Measurements from ENCODE around the gene TMEM208.

Gene TMEM208

DNA sequence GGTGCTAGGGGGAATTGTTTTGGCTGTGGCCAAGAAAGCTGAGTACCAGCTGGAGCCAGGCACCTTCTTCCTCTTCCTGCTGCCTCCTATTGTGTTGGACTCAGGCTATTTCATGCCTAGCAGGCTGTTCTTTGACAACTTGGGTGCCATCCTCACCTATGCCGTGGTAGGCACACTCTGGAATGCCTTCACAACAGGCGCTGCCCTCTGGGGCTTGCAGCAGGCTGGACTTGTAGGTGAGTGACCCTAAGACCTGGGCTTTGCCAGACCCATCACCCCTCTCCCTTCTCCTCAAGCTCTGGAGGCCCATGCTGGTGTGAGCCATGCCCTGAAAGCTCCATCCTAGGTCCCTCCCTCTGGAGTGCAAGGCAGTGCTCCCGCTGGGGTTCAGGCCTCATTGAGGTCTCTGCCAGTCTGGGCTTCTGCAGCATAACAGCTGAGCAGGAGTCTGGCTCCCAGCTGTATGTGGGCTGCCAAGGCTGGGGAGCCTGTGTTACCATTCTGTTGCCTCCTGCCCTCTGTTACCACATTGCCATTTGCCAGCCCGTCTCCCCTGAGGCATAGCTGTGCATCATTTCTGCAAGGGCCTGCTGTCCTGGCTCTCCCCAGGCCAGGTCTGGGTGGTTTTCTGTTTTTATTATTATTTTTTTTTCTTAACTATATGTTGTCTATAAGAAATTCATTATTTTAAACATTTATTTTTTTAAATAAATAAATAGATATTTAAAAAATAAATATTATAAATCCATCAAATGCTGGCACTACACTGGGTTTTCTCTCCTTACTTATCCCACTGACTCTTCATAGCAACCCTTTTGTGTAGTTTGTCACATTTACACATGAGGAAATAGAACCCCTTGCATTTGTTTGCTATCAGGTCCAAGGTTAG lies 25.9 kb downstream of the TMEM208 start:
- no peak for DNase-seq

GRCh38 chr16:67254801-67255552 lies 28.0 kb downstream of the TMEM208 start:
- DNase-seq, result no peak

- no peak for DNase-seq
Observed at GRCh38 chr16:67255553-67256221, 28.8 kb downstream of the TMEM208 start.

- DNase-seq, result no peak
Observed at GRCh38 chr16:67256701-67257230, 29.8 kb downstream of the TMEM208 start.

- DNase-seq, result no peak
Observed at GRCh38 chr16:67257486-67258160, 30.7 kb downstream of the TMEM208 start.

- DNase-seq, result no peak
Observed at GRCh38 chr16:67258161-67258835, 31.4 kb downstream of the TMEM208 start.

DNA sequence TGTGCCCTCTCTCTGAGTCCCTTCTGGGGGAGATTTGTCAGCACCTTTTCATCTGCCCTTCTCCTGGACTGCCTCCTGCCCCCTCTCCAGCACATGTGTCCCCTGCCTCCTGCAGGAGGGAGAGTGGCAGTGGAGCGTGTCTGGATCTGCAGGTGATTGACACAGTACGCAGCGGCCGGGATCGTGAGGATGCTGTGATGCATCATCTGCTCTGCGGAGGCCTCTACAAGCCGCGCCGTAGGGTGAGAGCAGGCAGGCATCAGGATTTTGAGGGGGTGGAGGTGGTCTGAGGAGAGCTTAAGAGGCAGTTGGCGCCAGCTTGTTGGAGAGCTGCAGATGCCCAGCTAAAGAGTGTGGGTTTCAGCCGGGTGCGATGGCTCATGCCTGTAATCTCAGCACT lies 32.8 kb downstream of the TMEM208 start:
- DNase-seq, result no peak

DNA sequence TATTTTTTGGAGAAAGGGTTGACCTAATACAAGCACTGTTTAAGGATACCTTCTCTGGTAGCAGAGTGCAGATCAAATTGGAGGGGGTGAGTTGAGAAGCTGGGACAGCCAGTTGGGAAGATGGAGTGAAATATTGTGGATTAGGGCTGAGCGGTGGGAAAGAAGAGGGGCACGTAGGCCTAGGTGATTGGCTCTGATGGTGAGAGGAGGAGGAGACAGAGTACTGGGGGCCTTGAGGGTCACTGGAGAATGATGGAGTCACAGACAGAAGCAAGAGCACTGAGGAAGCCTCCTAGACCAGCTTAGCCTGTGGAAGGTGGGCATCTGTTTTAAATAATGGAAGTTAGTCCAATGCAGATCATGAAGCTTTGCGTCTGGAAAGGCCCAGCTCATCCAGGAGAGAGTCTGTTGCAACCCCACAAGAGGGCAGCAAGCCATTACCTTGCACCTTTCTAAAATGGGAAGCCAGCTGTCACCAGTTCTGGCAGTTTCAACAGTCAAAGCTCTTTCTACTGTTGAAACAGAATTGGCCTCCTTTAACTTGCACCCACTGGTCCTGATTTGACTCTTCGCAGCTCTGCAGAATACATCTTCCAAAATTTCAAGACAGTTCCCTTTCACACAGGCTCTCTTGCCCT lies 33.6 kb downstream of the TMEM208 start:
- peak; percentile 57 for DNase-seq

DNA sequence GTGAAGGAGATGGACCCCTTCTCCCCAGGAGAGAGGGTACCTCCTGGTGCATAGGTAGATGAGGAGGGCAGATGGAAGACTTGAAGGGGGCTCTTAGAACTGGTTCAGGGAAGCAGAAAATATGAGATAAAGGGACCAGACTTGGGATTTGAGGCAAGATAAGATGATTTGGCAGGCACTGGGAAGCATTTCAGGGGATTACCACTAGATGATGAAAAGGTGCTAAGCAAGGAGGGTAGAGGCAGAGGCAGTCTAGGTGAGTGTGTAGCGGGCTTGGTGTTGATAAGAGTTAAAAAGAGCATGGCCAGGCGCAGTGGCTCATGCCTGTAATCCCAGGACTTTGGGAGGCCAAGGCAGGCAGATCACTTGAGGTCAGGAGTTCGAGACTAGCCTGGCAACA lies 36.3 kb downstream of the TMEM208 start:
- no peak for DNase-seq

GRCh38 chr16:67264277-67264676 lies 37.3 kb downstream of the TMEM208 start:
- no peak for DNase-seq

DNA sequence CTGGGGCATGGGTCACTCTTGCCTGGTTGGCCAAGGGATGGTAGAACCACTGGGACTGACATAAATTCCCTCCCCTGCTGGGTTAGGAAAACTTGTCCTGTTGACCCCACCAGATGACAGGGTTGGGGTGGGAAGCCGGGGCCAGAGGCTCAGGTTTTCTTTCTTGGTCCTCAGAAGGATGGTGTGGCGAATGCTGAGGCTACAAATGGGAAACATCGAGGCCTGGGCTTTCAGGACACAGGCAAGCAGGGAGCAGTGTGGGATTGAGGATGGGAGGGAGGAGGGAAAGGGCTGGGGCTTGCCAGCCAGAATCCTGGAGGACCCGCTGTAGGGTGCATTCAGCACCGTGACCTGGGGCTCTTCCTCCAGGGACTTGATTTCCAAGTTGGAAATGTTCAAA lies 37.9 kb downstream of the TMEM208 start:
- DNase-seq, result no peak

DNA sequence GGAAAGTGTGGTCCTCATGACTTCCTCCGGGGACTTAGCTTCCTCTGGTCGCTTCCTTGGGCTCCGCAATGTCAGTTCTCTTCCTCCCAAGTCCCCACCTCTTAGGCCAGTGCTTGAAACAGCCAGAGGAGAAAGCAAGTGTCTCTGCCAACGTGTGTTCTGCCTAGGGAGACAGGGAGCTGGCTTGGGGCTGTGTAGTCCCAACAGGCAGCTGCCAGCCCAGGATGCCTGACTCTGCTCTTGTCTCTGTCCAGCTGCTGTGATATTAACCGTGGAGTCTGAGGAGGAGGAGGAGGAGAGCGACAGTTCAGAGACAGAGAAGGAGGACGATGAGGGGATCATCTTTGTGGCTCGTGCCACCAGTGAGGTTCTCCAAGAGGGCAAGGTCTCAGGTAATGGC lies 38.9 kb downstream of the TMEM208 start:
- DNase-seq, result no peak

DNA sequence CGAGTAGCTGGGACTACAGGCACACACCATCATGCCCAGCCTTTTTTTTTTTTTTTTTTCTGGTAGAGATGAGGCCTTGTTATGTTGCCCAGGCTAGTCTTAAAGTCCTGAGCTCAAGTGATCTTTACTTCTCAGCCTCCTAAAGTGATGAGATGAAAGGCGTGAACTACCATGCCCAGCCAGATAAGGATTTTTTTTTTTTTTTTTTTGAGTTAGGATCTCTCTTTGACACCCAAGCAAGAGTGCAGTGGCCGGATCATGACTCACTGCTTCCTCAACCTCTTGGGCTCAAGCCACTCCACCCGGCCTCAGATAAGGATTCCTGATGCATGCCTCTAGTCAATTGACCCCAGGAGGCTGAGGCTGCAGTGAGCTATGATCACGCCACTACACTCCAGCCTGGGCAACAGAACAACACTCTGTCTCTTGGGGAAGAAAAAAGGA lies 41.2 kb downstream of the TMEM208 start:
- no peak for DNase-seq

DNA sequence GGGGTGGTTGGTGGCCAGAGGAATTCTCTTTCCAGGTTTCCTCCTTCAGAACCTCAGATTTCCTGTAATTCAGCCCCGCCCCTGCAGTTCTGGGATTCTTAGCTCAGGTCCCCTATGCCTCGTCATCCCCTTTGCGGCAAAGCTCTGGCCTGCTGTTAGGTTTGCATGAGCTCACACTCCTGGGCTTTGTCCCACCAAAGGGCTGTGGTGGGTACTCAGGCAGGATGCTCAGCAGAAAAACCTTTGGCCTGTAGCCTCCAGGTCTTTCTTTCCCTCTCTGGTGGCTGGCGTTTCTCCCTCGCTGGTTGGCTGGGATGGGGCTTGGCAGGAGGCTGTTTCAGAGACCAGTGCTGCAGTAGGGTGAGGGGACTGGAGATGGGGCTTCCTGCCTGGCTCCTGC lies 42.8 kb downstream of the TMEM208 start:
- no peak for DNase-seq

DNA sequence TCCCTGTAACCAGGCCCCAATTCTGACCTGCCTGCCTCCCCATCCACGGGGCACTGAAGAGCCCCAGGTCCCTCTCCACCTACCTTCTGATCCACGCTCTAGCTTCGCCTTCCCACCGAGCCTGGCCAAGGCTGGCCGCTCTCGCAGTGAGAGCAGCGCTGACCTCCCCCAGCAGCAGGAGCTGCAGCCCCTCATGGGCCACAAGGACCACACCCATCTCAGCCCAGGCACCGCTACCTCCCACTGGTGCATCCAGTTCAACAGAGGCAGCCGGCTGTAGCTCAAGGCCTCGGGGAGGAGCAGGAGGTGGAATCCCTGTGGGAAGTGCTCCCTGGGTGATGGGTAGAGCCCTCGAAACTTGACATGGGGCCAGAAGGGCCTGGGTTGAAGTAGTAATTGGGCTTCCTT lies 44.0 kb downstream of the TMEM208 start:
- DNase-seq, result no peak

GRCh38 chr16:67271446-67271845 lies 44.5 kb downstream of the TMEM208 start:
- no peak for DNase-seq

- DNase-seq, result no peak
Observed at GRCh38 chr16:67275321-67275720, 48.4 kb downstream of the TMEM208 start.

GRCh38 chr16:67277294-67277998 lies 50.5 kb downstream of the TMEM208 start:
- DNase-seq, result peak; percentile 45

GRCh38 chr16:67277999-67278772 lies 51.3 kb downstream of the TMEM208 start:
- DNase-seq, result no peak
